Caco-2 (cell line): ENCODE measurements around the gene CRYM. TPM values are rescaled to one million over a fixed set of nuclear protein-coding genes. Genes with fewer than 3 reads are reported as not detected.

Source experiments
- BruUV-seq: library from RNA; stranded (reverse); fragments of 400-500 nt; replicated peaks from 2 replicates; lab custom pipeline; 2021; lab: Mats Ljungman, UMichigan
- CTCF ChIA-PET: fragments of 300-600 bp; sonication (Branson Sonifier 250); formaldehyde crosslinking; loops from one replicate; lab custom pipeline; 2022; ENCODE audit warnings: antibody characterized with exemption; lab: Charles Lee
- POLR2A ChIA-PET: fragments of 300-600 bp; sonication (Branson Sonifier 250); formaldehyde crosslinking; loops from one replicate; lab custom pipeline; 2022; ENCODE audit warnings: antibody characterized with exemption; lab: Charles Lee
- DNase-seq, 2 experiments: peaks; one replicate each; pipeline versions ENCODE4 v3.0.0 to v3.0.0-alpha.2; 2020 to 2022
- H3K27me3 ChIP-seq: replicated peaks from 2 replicates; pipeline ENCODE4 v1.6.0; 2011; ENCODE audit warnings: low read length; ENCODE audit not compliant: control insufficient read depth, insufficient read depth
- H3K36me3 ChIP-seq: 2 replicates; pipeline ENCODE4 v1.5.1; 2011; ENCODE audit warnings: low read length; ENCODE audit not compliant: control insufficient read depth, insufficient read depth
- H3K4me1 ChIP-seq: fragments of 250-450 bp; sonication (Bioruptor Pico); 2 replicates; pipeline ENCODE4 v1.5.1; 2020; ENCODE audit warnings: mild to moderate bottlenecking
- H3K4me3 ChIP-seq: 2 replicates; pipeline ENCODE4 v1.5.1; 2011; ENCODE audit warnings: low read depth, mild to moderate bottlenecking, control low read depth, low read length
- H3K9me3 ChIP-seq: fragments of 250-450 bp; sonication (Bioruptor Pico); 2 replicates; pipeline ENCODE4 v1.5.1; 2020; ENCODE audit warnings: mild to moderate bottlenecking, moderate library complexity
- H3K27ac Mint-ChIP-seq: one replicate; pipeline ENCODE4 v1.8.0; 2022; ENCODE audit warnings: mixed read lengths; ENCODE audit not compliant: unreplicated experiment
- H3K27me3 Mint-ChIP-seq: one replicate; pipeline ENCODE4 v1.8.0; 2022; ENCODE audit warnings: mixed read lengths; ENCODE audit not compliant: insufficient read depth, unreplicated experiment
- H3K36me3 Mint-ChIP-seq: one replicate; pipeline ENCODE4 v1.8.0; 2022; ENCODE audit warnings: mild to moderate bottlenecking, mixed read lengths; ENCODE audit not compliant: insufficient read depth, unreplicated experiment
- H3K4me1 Mint-ChIP-seq: one replicate; pipeline ENCODE4 v1.8.0; 2022; ENCODE audit warnings: low read depth, mixed read lengths; ENCODE audit not compliant: unreplicated experiment
- H3K4me3 Mint-ChIP-seq: one replicate; pipeline ENCODE4 v1.8.0; 2022; ENCODE audit warnings: mild to moderate bottlenecking, moderate library complexity, mixed read lengths; ENCODE audit not compliant: unreplicated experiment
- H3K9me3 Mint-ChIP-seq: one replicate; pipeline ENCODE4 v1.8.0; 2022; ENCODE audit warnings: mixed read lengths; ENCODE audit not compliant: unreplicated experiment
- intact Hi-C: fragments of 100-400 bp; cut with micrococcal nuclease; formaldehyde crosslinking; loops from one replicate; pipeline ENCODE4 v1.10.0; 2022; ENCODE audit not compliant: unreplicated experiment
- total RNA-seq: library from RNA; stranded (reverse); gene quantifications from 2 replicates; pipeline ENCODE4 v1.2.3, GENCODE V29; 2022
- TF ChIP-seq, protein P1 (sequence below), 2 experiments: fragments of 200-600 bp in 1 of 2; IDR thresholded peaks; 1 replicate in 1 of 2; 2 replicates in 1 of 2; pipeline versions ENCODE4 v1.5.1 to v1.8.0; 2011 to 2022; ENCODE audit warnings: antibody characterized with exemption in 1 of 2, control low read depth in 1 of 2, inconsistent platforms in 1 of 2, low read depth in 1 of 2, low read length in 1 of 2, mild to moderate bottlenecking in 1 of 2, moderate library complexity in 1 of 2; ENCODE audit not compliant: insufficient read depth in 1 of 2, severe bottlenecking in 1 of 2, unreplicated experiment in 1 of 2

CRYM gene
- total RNA-seq, 1 experiment from 2014 or later, result not detected

DNA sequence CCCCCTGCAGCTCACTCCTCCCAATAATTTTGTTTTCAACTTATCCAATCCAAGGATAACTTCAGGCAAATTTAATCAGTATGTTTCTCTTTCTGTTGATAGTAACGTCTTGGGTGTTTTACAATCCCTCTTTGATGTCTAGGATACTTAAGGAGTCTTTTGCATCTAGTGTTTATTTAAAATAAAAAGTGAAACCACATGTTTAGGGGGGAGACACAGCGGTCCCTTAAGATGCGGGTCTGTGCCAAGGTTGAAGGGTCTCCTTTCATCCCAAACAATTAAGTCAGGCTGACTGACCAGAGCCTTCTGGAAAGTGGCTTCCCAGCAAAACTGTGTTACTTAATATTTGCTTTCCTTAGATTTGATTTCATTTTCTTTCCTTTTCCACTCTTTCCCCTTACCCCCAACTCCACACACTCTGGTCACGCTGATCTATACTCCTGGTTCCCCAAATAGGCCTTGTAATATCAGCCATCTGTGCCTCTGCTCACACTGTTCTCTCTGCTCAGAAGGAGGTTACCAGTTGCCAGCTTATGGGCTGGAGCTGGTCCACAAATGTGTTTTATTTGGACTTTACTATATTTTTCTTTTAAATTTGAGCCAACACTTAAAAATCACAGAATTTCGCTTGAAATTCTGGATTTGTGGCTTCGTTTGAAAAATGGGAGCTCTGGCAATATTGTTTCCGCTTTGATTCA, 33.4 kb downstream of the CRYM start:
- Mint-ChIP-seq H3K4me1 (peaks cover 8% of the 10 kb centered on the region), H3K36me3 (no peaks in the 10 kb centered on the region), H3K4me3 (no peak overlapping the region), H3K27me3 (no peaks in the 10 kb centered on the region), H3K9me3 (no peaks in the 10 kb centered on the region), H3K27ac (no peak overlapping the region)
- no peaks in the 10 kb centered on the region for H3K9me3 ChIP-seq
- DNase-seq, result no peak
- TF ChIP-seq, protein P1, sequence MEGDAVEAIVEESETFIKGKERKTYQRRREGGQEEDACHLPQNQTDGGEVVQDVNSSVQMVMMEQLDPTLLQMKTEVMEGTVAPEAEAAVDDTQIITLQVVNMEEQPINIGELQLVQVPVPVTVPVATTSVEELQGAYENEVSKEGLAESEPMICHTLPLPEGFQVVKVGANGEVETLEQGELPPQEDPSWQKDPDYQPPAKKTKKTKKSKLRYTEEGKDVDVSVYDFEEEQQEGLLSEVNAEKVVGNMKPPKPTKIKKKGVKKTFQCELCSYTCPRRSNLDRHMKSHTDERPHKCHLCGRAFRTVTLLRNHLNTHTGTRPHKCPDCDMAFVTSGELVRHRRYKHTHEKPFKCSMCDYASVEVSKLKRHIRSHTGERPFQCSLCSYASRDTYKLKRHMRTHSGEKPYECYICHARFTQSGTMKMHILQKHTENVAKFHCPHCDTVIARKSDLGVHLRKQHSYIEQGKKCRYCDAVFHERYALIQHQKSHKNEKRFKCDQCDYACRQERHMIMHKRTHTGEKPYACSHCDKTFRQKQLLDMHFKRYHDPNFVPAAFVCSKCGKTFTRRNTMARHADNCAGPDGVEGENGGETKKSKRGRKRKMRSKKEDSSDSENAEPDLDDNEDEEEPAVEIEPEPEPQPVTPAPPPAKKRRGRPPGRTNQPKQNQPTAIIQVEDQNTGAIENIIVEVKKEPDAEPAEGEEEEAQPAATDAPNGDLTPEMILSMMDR (IDR thresholded peaks at IDR 0.05; ENCODE audit: insufficient read depth in 1 of 2, low read depth in 1 of 2, low read length in 1 of 2, severe bottlenecking in 1 of 2, unreplicated experiment in 1 of 2), result no peak
- H3K27me3 ChIP-seq, result no peaks in the 10 kb centered on the region
- intact Hi-C loops, result no loop called here
- no TSS peak for BruUV-seq
- H3K4me1 ChIP-seq, result 0 out of 2 replicates have a peak, but pooled peaks cover 3% of the 10 kb centered on the region
- no peaks in the 10 kb centered on the region for H3K36me3 ChIP-seq
- CTCF ChIA-PET, result no interaction called here
- H3K4me3 ChIP-seq, result no peak overlapping the region
- POLR2A ChIA-PET, result no interaction called here

DNA sequence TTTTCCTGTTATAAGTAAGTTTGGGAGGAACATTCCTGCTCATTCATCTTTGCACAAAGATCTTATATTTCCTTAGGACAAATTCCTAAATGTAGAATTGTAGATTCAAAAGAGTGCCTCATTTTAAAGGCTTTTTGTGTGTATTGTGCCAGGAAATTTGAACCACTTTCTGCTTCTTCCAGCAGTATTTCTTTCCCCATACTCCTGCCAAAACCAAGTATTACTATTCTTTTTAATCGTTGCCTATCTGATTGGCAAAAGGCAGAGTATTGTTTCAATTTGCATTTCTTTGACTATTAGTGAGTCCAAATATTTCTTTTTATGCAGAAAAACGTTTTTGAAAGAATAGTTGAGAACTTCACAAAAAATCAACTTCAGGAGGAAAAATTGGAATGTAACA, 35.3 kb downstream of the CRYM start:
- Histone ChIP-seq H3K36me3 (no peaks in the 10 kb centered on the region), H3K4me3 (no peak overlapping the region), H3K4me1 (0 out of 2 replicates have a peak, but pooled peaks cover 3% of the 10 kb centered on the region), H3K9me3 (no peaks in the 10 kb centered on the region), H3K27me3 (no peaks in the 10 kb centered on the region)
- DNase-seq, result no peak
- BruUV-seq, result no TSS peak
- Mint-ChIP-seq H3K9me3 (no peaks in the 10 kb centered on the region), H3K27me3 (no peaks in the 10 kb centered on the region), H3K4me3 (no peak overlapping the region), H3K27ac (no peak overlapping the region), H3K36me3 (no peaks in the 10 kb centered on the region), H3K4me1 (peaks cover 8% of the 10 kb centered on the region)
- TF ChIP-seq, protein P1 (IDR thresholded peaks at IDR 0.05; ENCODE audit: insufficient read depth in 1 of 2, low read depth in 1 of 2, low read length in 1 of 2, severe bottlenecking in 1 of 2, unreplicated experiment in 1 of 2), result no peak
- intact Hi-C loops, result no loop called here
- CTCF ChIA-PET, result interaction anchor here (0.6 kb wide), 1 partner anchor 16 kb away, joined by 4 read pairs; no protein-coding TSS in a partner anchor
- POLR2A ChIA-PET, result no interaction called here

DNA sequence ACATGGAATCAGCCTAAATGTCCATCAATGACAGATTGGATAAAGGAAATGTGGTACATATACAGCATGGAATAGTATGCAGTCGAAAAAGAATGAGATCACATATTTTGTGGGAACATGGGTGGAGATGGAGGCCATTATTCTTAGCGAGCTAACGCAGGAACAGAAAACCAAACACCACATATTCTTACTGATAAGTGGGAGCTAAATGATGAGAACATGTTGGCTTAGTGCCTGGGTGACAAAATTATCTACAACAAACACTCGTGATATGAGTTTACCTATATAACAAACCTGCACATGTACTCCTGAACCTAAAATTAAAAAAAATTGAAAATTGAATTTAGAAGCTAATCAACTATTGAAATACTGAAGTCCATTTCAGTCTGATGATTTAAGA, 38.4 kb downstream of the CRYM start:
- H3K4me3 Mint-ChIP-seq, result no peak overlapping the region
- Histone ChIP-seq H3K4me1 (peaks cover 7% of the 10 kb centered on the region; the same call in 1 of the 2 replicates), H3K36me3 (peaks cover 2% of the 10 kb centered on the region), H3K4me3 (no peak overlapping the region), H3K9me3 (no peaks in the 10 kb centered on the region), H3K27me3 (no peaks in the 10 kb centered on the region)
- CTCF ChIA-PET, result no interaction called here
- no TSS peak for BruUV-seq
- no peaks in the 10 kb centered on the region for H3K9me3 Mint-ChIP-seq
- no peaks in the 10 kb centered on the region for H3K27me3 Mint-ChIP-seq
- POLR2A ChIA-PET, result interaction anchor here (0.5 kb wide), 1 partner anchor 51 kb away, joined by 3 read pairs; no protein-coding TSS in a partner anchor
- H3K27ac Mint-ChIP-seq, result no peak overlapping the region
- DNase-seq, result no peak
- TF ChIP-seq, protein P1 (IDR thresholded peaks at IDR 0.05; ENCODE audit: insufficient read depth in 1 of 2, low read depth in 1 of 2, low read length in 1 of 2, severe bottlenecking in 1 of 2, unreplicated experiment in 1 of 2), result no peak
- no peaks in the 10 kb centered on the region for H3K36me3 Mint-ChIP-seq
- intact Hi-C loops, result no loop called here
- H3K4me1 Mint-ChIP-seq, result peaks cover 9% of the 10 kb centered on the region
